COLO668 (cell line): ENCODE measurements around the gene ZNF83.
A peak's percentile ranks its signal among the peaks of the same experiment; 100 is the strongest.
"Not testable (repeated sequence)": the region's sequence is repeated elsewhere in the genome, so short reads cannot be mapped to it uniquely, and the experiment has no call there.

ENCODE experiments used
- DNase-seq: peaks from one replicate; lab custom pipeline; 2025; ENCODE audit not compliant: unreplicated experiment; lab: John Stamatoyannopoulos, UW

ZNF83 gene

GRCh38 chr19:52637718-52638585, at the start of gene ZNF83:
Gene ZNF83 (minus strand): TSS chr19:52638355.
- peak; percentile 97 for DNase-seq

GRCh38 chr19:52687684-52688083, 49.5 kb upstream of the ZNF83 start:
- DNase-seq, result no peak

GRCh38 chr19:52685811-52686210, 47.7 kb upstream of the ZNF83 start:
- no peak for DNase-seq

GRCh38 chr19:52681216-52681615, 43.1 kb upstream of the ZNF83 start:
- not testable (repeated sequence) for DNase-seq

- DNase-seq, result no peak
These were observed 41.4 kb upstream of the ZNF83 start for GRCh38 chr19:52679598-52679997.

GRCh38 chr19:52675239-52675638, 37.1 kb upstream of the ZNF83 start:
- not testable (repeated sequence) for DNase-seq

- DNase-seq, result no peak
These were observed 34.9 kb upstream of the ZNF83 start for GRCh38 chr19:52673014-52673413.

GRCh38 chr19:52670046-52670445, 31.9 kb upstream of the ZNF83 start:
- peak; percentile 41 for DNase-seq

GRCh38 chr19:52669586-52669985, 31.4 kb upstream of the ZNF83 start:
- DNase-seq, result no peak

- no peak for DNase-seq
These were observed 29.8 kb upstream of the ZNF83 start for GRCh38 chr19:52667972-52668371.

GRCh38 chr19:52666506-52666905, 28.4 kb upstream of the ZNF83 start:
- no peak for DNase-seq

- DNase-seq, result no peak
These were observed 27.4 kb upstream of the ZNF83 start for GRCh38 chr19:52665529-52665928.

GRCh38 chr19:52665027-52665426, 26.9 kb upstream of the ZNF83 start:
- no peak for DNase-seq

- no peak for DNase-seq
These were observed 26.3 kb upstream of the ZNF83 start for GRCh38 chr19:52664461-52664860.

- no peak for DNase-seq
These were observed 24.5 kb upstream of the ZNF83 start for GRCh38 chr19:52662631-52663030.

GRCh38 chr19:52660981-52661380, 22.8 kb upstream of the ZNF83 start:
- DNase-seq, result no peak

- DNase-seq, result no peak
These were observed 20.9 kb upstream of the ZNF83 start for GRCh38 chr19:52659013-52659412.

- DNase-seq, result peak; percentile 71
These were observed 20.4 kb upstream of the ZNF83 start for GRCh38 chr19:52658595-52658994.

- no peak for DNase-seq
These were observed 15.0 kb upstream of the ZNF83 start for GRCh38 chr19:52653161-52653560.

GRCh38 chr19:52651956-52652355, 13.8 kb upstream of the ZNF83 start:
- no peak for DNase-seq

GRCh38 chr19:52648336-52649016, 10.3 kb upstream of the ZNF83 start:
- DNase-seq, result no peak

GRCh38 chr19:52646571-52647217, 8.5 kb upstream of the ZNF83 start:
- DNase-seq, result no peak
